Measurements from ENCODE around the gene DRAP1.

Gene DRAP1

DNA sequence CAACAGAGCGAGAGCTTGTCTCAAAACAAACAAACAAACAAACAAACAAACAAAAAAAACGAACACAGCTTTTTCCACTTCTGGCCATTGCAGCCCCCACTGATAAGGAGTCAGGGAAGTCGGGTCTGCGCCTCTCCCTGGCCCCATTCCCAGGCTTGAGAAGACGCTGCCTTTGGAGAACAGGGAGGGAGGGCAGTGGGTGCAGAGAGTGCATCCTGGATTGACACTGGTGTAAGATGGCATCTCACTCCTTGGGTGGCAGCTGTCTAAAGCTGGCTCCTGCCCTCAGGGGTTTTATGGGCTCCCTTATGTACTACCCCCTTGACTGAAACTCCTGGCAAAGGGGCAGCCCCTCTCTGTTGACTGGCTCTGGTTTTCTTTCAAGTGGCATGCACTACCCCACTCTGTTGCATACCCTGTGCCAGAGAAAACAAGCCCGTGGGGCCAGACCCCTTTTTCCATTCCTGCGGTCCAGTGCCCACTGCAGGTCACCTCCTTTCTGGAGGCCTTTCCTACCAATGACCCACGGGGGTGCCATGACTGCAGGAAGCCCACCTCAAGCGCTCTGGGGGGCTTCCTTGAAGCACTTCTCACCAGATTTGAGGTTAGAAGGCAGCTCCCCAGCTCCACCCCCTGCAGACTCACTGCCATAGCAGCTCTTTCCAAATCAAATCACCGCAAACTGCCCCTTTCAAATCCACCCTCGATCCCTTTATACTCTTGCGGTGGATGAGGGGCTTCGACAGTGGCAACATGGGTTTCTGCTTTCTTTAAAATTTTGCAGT lies 12.7 kb downstream of the DRAP1 start:
- peaks cover 0 to 16% of the 10 kb centered on the region in 2 donors for H3K4me1 ChIP-seq (ENCODE audit: control insufficient read depth in 1 of 2, insufficient read depth in 2 of 2, low read length in 2 of 2)
- no peaks in the 10 kb centered on the region for H3K9me3 ChIP-seq (ENCODE audit: control insufficient read depth in 1 of 2, low read length in 2 of 2)
- H3K4me3 ChIP-seq (ENCODE audit: low read depth in 1 of 2, low read length in 2 of 2): no peak overlapping the region
- no peaks in the 10 kb centered on the region for H3K36me3 ChIP-seq (ENCODE audit: control insufficient read depth in 1 of 2, insufficient read depth in 2 of 2, low read length in 2 of 2)
- no peak overlapping the region for H3K9ac ChIP-seq (ENCODE audit: low read depth in 1 of 2, low read length in 2 of 2)
- H3K27ac ChIP-seq (ENCODE audit: low read depth, low read length): no peak overlapping the region
- no peaks in the 10 kb centered on the region for H3K27me3 ChIP-seq (ENCODE audit: control insufficient read depth in 1 of 2, insufficient read depth in 2 of 2, low read length in 2 of 2)

DNA sequence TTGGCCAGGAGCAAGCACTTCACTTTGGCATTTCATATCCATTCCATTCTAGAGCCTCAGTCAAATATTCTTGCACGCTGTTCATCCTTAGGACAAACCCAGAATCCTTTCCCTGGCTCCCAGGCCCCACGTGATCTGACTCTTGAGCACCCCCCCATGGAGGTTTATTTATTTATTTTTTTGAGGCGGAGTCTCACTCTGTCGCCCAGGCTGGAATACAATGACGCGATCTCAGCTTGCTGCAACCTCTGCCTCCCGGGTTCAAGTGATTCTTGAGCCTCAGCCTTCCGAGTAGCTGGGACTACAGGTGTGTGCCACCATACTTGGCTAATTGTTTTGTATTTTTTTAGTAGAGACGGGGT lies 13.3 kb downstream of the DRAP1 start:
- Histone ChIP-seq H3K9ac (ENCODE audit: low read depth in 1 of 2, low read length in 2 of 2) (no peak overlapping the region), H3K27me3 (ENCODE audit: control insufficient read depth in 1 of 2, insufficient read depth in 2 of 2, low read length in 2 of 2) (peaks cover 0 to 2% of the 10 kb centered on the region in 2 donors), H3K4me1 (ENCODE audit: control insufficient read depth in 1 of 2, insufficient read depth in 2 of 2, low read length in 2 of 2) (peaks cover 0 to 12% of the 10 kb centered on the region in 2 donors), H3K4me3 (ENCODE audit: low read depth in 1 of 2, low read length in 2 of 2) (no peak overlapping the region), H3K9me3 (ENCODE audit: control insufficient read depth in 1 of 2, low read length in 2 of 2) (no peaks in the 10 kb centered on the region), H3K27ac (ENCODE audit: low read depth, low read length) (no peak overlapping the region), H3K36me3 (ENCODE audit: control insufficient read depth in 1 of 2, insufficient read depth in 2 of 2, low read length in 2 of 2) (no peaks in the 10 kb centered on the region)

DNA sequence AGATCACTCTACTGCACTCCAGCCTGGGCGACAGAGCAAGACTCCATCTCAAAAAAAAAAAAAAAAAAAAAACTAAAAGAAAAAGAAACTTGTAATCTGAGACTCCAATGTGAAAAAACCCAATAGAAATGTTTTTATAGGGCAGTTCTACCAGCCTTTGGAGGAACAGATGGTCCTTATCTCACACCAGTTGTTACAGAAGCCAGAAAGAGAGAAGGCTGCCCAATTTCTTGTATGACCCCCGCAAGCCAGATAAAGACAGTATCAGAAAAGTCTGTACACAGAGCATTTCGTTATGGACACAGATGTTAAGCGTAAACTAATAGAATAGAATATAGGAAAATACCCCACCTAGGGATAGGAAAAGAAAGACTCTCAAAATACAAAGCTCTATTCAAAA lies 14.8 kb downstream of the DRAP1 start:
- Histone ChIP-seq H3K9me3 (ENCODE audit: control insufficient read depth in 1 of 2, low read length in 2 of 2) (no peaks in the 10 kb centered on the region), H3K4me3 (ENCODE audit: low read depth in 1 of 2, low read length in 2 of 2) (no peak overlapping the region), H3K36me3 (ENCODE audit: control insufficient read depth in 1 of 2, insufficient read depth in 2 of 2, low read length in 2 of 2) (no peaks in the 10 kb centered on the region), H3K4me1 (ENCODE audit: control insufficient read depth in 1 of 2, insufficient read depth in 2 of 2, low read length in 2 of 2) (peaks cover 0 to 1% of the 10 kb centered on the region in 2 donors), H3K9ac (ENCODE audit: low read depth in 1 of 2, low read length in 2 of 2) (no peak overlapping the region), H3K27ac (ENCODE audit: low read depth, low read length) (no peak overlapping the region), H3K27me3 (ENCODE audit: control insufficient read depth in 1 of 2, insufficient read depth in 2 of 2, low read length in 2 of 2) (peaks cover 0 to 3% of the 10 kb centered on the region in 2 donors)

DNA sequence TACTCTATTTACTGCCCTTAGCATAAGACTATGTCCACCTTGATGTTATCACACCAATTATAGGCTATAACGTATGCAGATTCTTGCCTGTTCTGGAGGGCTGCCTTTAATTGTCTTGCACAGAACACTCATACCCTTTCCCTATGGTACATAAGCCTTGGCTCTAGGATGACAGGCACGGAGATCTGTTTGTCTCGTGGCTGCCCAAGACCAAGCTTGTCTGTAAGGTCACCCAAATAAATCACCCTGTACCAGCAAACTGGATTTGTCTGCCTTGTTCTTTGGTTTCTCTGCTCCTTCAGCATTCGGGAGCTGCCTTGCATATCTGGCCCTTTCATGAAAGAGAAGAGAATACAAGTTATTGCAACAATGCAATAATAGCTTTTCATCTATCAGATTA lies 18.5 kb downstream of the DRAP1 start:
- Histone ChIP-seq H3K36me3 (ENCODE audit: control insufficient read depth in 1 of 2, insufficient read depth in 2 of 2, low read length in 2 of 2) (no peaks in the 10 kb centered on the region), H3K9ac (ENCODE audit: low read depth in 1 of 2, low read length in 2 of 2) (no peak overlapping the region), H3K4me3 (ENCODE audit: low read depth in 1 of 2, low read length in 2 of 2) (no peak overlapping the region), H3K27me3 (ENCODE audit: control insufficient read depth in 1 of 2, insufficient read depth in 2 of 2, low read length in 2 of 2) (peaks cover 0 to 9% of the 10 kb centered on the region in 2 donors), H3K4me1 (ENCODE audit: control insufficient read depth in 1 of 2, insufficient read depth in 2 of 2, low read length in 2 of 2) (no peaks in the 10 kb centered on the region), H3K9me3 (ENCODE audit: control insufficient read depth in 1 of 2, low read length in 2 of 2) (no peaks in the 10 kb centered on the region), H3K27ac (ENCODE audit: low read depth, low read length) (no peak overlapping the region)

DNA sequence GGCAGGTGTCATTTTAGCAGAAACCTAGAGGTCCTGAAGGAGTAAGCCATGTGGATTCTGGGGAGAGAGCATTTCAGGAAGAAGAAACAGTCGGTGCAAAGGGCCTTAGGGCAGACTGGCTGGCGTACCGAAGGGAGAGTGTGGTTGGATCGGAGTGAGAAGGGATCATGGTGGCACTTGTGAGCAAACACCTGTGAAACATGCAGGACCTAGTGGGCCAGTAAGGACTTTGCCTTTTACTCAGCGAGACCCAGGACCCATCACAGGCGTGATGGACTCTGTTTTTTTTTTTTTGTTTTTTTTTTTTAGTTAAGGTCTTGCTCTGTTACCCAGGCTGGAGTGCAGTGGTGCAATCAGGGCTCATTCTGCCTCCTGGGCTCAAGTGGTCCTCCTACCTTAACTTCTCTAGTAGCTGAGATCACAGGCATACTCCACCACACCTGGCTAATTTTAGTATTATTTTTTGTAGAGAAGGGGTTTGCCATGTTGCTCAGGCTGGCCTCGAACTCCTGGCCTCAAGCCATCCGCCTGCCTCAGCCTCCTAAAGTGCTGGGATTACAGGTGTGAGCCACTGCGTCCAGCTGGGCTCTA lies 22.6 kb downstream of the DRAP1 start:
- Histone ChIP-seq H3K27ac (ENCODE audit: low read depth, low read length) (no peak overlapping the region), H3K27me3 (ENCODE audit: control insufficient read depth in 1 of 2, insufficient read depth in 2 of 2, low read length in 2 of 2) (peaks cover 0 to 9% of the 10 kb centered on the region in 2 donors), H3K4me3 (ENCODE audit: low read depth in 1 of 2, low read length in 2 of 2) (no peak overlapping the region), H3K4me1 (ENCODE audit: control insufficient read depth in 1 of 2, insufficient read depth in 2 of 2, low read length in 2 of 2) (no peaks in the 10 kb centered on the region), H3K36me3 (ENCODE audit: control insufficient read depth in 1 of 2, insufficient read depth in 2 of 2, low read length in 2 of 2) (no peaks in the 10 kb centered on the region), H3K9ac (ENCODE audit: low read depth in 1 of 2, low read length in 2 of 2) (no peak overlapping the region), H3K9me3 (ENCODE audit: control insufficient read depth in 1 of 2, low read length in 2 of 2) (no peaks in the 10 kb centered on the region)

DNA sequence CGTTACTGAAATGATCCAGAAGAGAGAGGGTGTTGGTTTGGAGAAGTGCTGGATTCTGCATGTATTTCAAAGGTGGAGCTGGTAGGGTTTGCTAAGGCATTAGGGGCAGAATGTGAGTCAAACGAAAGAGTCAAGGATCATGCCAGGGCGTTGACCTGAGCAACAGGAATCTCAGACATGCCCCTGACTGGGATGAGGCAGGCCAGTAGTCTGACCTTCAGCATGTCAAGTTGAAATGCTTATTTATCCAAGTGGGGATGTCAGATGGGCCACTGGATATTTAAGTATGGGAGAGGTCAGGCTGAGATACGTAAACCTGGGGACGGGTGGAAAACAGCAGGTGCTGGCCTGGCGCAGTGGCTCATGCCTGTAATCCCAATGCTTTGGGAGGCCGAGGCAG lies 23.3 kb downstream of the DRAP1 start:
- H3K36me3 ChIP-seq (ENCODE audit: control insufficient read depth in 1 of 2, insufficient read depth in 2 of 2, low read length in 2 of 2): no peaks in the 10 kb centered on the region
- no peak overlapping the region for H3K27ac ChIP-seq (ENCODE audit: low read depth, low read length)
- H3K27me3 ChIP-seq (ENCODE audit: control insufficient read depth in 1 of 2, insufficient read depth in 2 of 2, low read length in 2 of 2): peaks cover 0 to 7% of the 10 kb centered on the region in 2 donors

DNA sequence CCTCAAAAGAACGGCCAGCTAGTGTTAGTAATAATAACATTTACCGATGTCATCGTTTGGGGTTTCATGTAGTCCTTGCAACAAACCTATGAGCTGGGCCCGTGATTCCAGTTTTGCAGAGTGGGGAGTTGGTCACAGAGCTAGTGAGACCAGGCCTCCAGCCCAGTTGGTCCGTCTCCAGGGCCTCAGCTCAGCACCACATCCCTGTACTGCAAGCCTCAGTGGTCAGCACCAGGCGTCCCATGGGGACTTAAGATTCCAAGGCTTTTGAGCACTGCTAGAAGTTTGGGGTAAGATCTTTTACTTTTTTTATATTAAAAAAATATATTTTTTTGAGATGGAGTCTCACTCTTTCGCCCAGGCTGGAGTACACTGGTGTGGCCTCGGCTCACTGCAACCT lies 25.0 kb downstream of the DRAP1 start:
- peaks cover 0 to 6% of the 10 kb centered on the region in 2 donors for H3K27me3 ChIP-seq (ENCODE audit: control insufficient read depth in 1 of 2, insufficient read depth in 2 of 2, low read length in 2 of 2)
- no peaks in the 10 kb centered on the region for H3K4me1 ChIP-seq (ENCODE audit: control insufficient read depth in 1 of 2, insufficient read depth in 2 of 2, low read length in 2 of 2)
- no peak overlapping the region for H3K4me3 ChIP-seq (ENCODE audit: low read depth in 1 of 2, low read length in 2 of 2)
- no peak overlapping the region for H3K27ac ChIP-seq (ENCODE audit: low read depth, low read length)
- no peaks in the 10 kb centered on the region for H3K9me3 ChIP-seq (ENCODE audit: control insufficient read depth in 1 of 2, low read length in 2 of 2)
- H3K9ac ChIP-seq (ENCODE audit: low read depth in 1 of 2, low read length in 2 of 2): no peak overlapping the region
- no peaks in the 10 kb centered on the region for H3K36me3 ChIP-seq (ENCODE audit: control insufficient read depth in 1 of 2, insufficient read depth in 2 of 2, low read length in 2 of 2)

More for the DNA sequence above, 23.3 kb downstream of the DRAP1 start:
- Histone ChIP-seq H3K9me3 (ENCODE audit: control insufficient read depth in 1 of 2, low read length in 2 of 2) (no peaks in the 10 kb centered on the region), H3K4me1 (ENCODE audit: control insufficient read depth in 1 of 2, insufficient read depth in 2 of 2, low read length in 2 of 2) (no peaks in the 10 kb centered on the region), H3K9ac (ENCODE audit: low read depth in 1 of 2, low read length in 2 of 2) (no peak overlapping the region), H3K4me3 (ENCODE audit: low read depth in 1 of 2, low read length in 2 of 2) (no peak overlapping the region)

DNA sequence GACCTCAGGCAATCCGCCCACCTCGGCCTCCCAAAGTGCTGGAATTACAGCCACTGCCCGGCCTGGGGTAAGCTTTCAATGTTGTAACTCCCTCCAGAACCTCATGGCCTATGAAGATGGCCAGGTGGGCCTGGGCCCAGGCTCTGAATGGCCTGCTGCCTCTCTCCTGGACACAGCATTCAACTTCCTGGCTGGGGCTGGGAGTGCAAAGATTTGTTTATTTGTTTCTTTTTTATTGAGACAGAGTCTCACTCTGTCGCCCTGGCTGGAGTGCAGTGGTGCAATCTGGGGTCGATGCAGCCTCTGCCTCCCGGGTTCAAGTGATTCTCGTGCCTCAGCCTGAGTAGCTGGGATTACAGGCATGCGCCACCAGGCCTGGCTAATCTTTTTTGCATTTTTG lies 25.5 kb downstream of the DRAP1 start:
- no peak overlapping the region for H3K27ac ChIP-seq (ENCODE audit: low read depth, low read length)
- peaks cover 0 to 6% of the 10 kb centered on the region in 2 donors for H3K27me3 ChIP-seq (ENCODE audit: control insufficient read depth in 1 of 2, insufficient read depth in 2 of 2, low read length in 2 of 2)
- H3K9ac ChIP-seq (ENCODE audit: low read depth in 1 of 2, low read length in 2 of 2): no peak overlapping the region
- H3K36me3 ChIP-seq (ENCODE audit: control insufficient read depth in 1 of 2, insufficient read depth in 2 of 2, low read length in 2 of 2): no peaks in the 10 kb centered on the region
- no peak overlapping the region for H3K4me3 ChIP-seq (ENCODE audit: low read depth in 1 of 2, low read length in 2 of 2)
- no peaks in the 10 kb centered on the region for H3K4me1 ChIP-seq (ENCODE audit: control insufficient read depth in 1 of 2, insufficient read depth in 2 of 2, low read length in 2 of 2)
- no peaks in the 10 kb centered on the region for H3K9me3 ChIP-seq (ENCODE audit: control insufficient read depth in 1 of 2, low read length in 2 of 2)

DNA sequence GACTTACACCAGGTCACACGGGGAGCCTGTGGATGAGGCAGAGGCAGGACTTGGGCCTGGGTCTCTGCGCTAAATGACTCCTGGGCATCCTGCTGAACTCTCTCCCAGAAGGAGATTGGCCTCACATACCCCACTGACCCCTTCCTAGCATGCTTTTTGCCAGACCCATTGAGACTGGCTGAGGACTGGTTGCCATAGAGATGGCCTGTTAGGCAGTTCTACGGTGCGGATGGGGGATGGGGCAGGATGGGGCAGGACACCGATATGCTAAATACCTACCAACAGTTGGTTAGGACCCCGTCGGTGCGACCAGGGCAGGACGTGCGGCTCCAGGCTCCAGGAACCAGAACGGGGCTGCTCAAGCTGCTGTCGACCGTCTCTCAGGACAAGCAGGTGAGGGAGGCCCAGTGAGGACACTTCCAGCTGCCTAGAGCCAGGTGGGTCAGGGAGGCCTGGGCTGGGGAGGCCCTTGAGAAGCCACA lies 26.2 kb downstream of the DRAP1 start, which contains the start of gene TSGA10IP:
TSS of gene TSGA10IP (plus strand) at position 51 of the 482 bp plus-strand sequence. CDS start at position 247, 196 bp downstream.
- no peaks in the 10 kb centered on the region for H3K36me3 ChIP-seq (ENCODE audit: control insufficient read depth in 1 of 2, insufficient read depth in 2 of 2, low read length in 2 of 2)
- peaks cover 0 to 4% of the 10 kb centered on the region in 2 donors for H3K27me3 ChIP-seq (ENCODE audit: control insufficient read depth in 1 of 2, insufficient read depth in 2 of 2, low read length in 2 of 2)
- no peak within 1 kb of the TSS for H3K27ac ChIP-seq (ENCODE audit: low read depth, low read length)
- no peak within 1 kb of the TSS for H3K9ac ChIP-seq (ENCODE audit: low read depth in 1 of 2, low read length in 2 of 2)
- no peak within 1 kb of the TSS for H3K4me3 ChIP-seq (ENCODE audit: low read depth in 1 of 2, low read length in 2 of 2)
- H3K4me1 ChIP-seq (ENCODE audit: control insufficient read depth in 1 of 2, insufficient read depth in 2 of 2, low read length in 2 of 2): no peaks in the 10 kb centered on the region
- H3K9me3 ChIP-seq (ENCODE audit: control insufficient read depth in 1 of 2, low read length in 2 of 2): no peaks in the 10 kb centered on the region

DNA sequence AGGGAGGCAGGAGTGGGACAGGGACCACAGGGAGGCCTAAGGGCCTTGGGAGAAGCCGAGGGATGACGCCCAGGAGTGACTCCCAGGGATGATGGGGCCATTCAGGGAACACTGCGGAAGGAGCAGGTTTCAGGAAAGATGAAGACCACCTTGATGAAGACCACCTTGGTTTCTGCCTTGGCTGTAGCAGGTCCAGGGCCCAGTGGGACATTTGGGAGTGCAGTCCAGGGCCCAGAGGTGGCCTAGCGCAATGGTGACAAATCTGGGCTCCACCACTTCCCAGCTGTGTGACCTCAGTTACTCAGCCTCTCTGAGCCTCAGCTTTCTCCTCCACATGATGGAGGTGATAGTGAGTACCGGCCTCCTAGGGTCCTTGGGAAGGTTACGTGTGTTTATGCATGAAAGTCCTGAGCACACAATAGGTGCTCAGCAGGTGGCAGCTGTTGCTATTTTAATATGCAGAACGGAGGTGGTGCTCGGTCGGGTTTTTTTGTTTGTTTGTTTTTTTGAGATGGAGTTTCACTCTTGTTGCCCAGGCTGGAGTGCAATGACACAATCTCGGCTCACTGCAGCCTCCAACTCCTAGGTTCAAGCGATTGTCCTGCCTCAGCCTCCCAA lies 26.8 kb downstream of the DRAP1 start:
- H3K4me1 ChIP-seq (ENCODE audit: control insufficient read depth in 1 of 2, insufficient read depth in 2 of 2, low read length in 2 of 2): no peaks in the 10 kb centered on the region
- H3K9ac ChIP-seq (ENCODE audit: low read depth in 1 of 2, low read length in 2 of 2): no peak overlapping the region
- H3K27me3 ChIP-seq (ENCODE audit: control insufficient read depth in 1 of 2, insufficient read depth in 2 of 2, low read length in 2 of 2): peaks cover 0 to 3% of the 10 kb centered on the region in 2 donors
- H3K4me3 ChIP-seq (ENCODE audit: low read depth in 1 of 2, low read length in 2 of 2): no peak overlapping the region
- no peaks in the 10 kb centered on the region for H3K36me3 ChIP-seq (ENCODE audit: control insufficient read depth in 1 of 2, insufficient read depth in 2 of 2, low read length in 2 of 2)
- no peaks in the 10 kb centered on the region for H3K9me3 ChIP-seq (ENCODE audit: control insufficient read depth in 1 of 2, low read length in 2 of 2)
- H3K27ac ChIP-seq (ENCODE audit: low read depth, low read length): no peak overlapping the region
